HEK293 (cell line): ENCODE results near the gene TPPP3.

Source experiments
- CTCF ChIA-PET: fragments of 350-600 bp; formaldehyde crosslinking; extraction: SDS; loops from one replicate; lab custom pipeline; 2021; ENCODE audit warnings: antibody characterized with exemption; lab: Yijun Ruan, JAX
- POLR2A ChIA-PET: fragments of 300-600 bp; formaldehyde crosslinking; extraction: SDS; loops from one replicate; lab custom pipeline; 2020; ENCODE audit warnings: antibody characterized with exemption, inconsistent platforms; lab: Yijun Ruan, JAX
- H3K27ac ChIP-seq: fragments of 200-500 bp; sonication (Bioruptor generic); 2 replicates; pipeline ENCODE4 v1.5.1; 2014; ENCODE audit warnings: low read depth, low read length, control low read depth, inconsistent platforms; ENCODE audit errors: extremely low read depth
- H3K36me3 ChIP-seq, 2 experiments: fragments of 200-500 bp in 1 of 2; sonication (Bioruptor generic) in 1 of 2; 1 replicate in 1 of 2; 2 replicates in 1 of 2; pipeline ENCODE4 v1.5.1; 2014 to 2017; ENCODE audit warnings: inconsistent platforms in 2 of 2, low read length in 2 of 2; ENCODE audit not compliant: control insufficient read depth in 2 of 2, insufficient read depth in 1 of 2
- H3K4me1 ChIP-seq: fragments of 200-500 bp; sonication (Bioruptor generic); 2 replicates; pipeline ENCODE4 v1.5.1; 2014; ENCODE audit warnings: mild to moderate bottlenecking, low read length, inconsistent platforms; ENCODE audit not compliant: control insufficient read depth, insufficient read depth
- H3K4me3 ChIP-seq: 2 replicates; pipeline ENCODE4 v1.5.1; 2011; ENCODE audit warnings: low read depth, mild to moderate bottlenecking, control low read depth, low read length, moderate library complexity
- H3K9me3 ChIP-seq: fragments of 200-500 bp; sonication (Bioruptor generic); 2 replicates; pipeline ENCODE4 v1.5.1; 2014; ENCODE audit warnings: low read depth, low read length, inconsistent platforms; ENCODE audit not compliant: control insufficient read depth, insufficient read depth
- GLIS1 ChIP-seq: fragments of 450-650 bp; formaldehyde crosslinking; IDR thresholded peaks from 2 replicates; pipeline ENCODE4 v1.5.1; 2016; ENCODE audit warnings: missing biosample characterization, missing genetic modification characterization
- KLF1 ChIP-seq: fragments of 450-650 bp; formaldehyde crosslinking; IDR thresholded peaks from 2 replicates; pipeline ENCODE4 v1.5.1; 2016; ENCODE audit warnings: missing biosample characterization, missing genetic modification characterization
- KLF10 ChIP-seq: fragments of 450-650 bp; IDR thresholded peaks from 2 replicates; pipeline ENCODE4 v1.5.1; 2018; ENCODE audit warnings: missing biosample characterization, mild to moderate bottlenecking, missing genetic modification characterization
- OSR2 ChIP-seq: fragments of 450-650 bp; formaldehyde crosslinking; IDR thresholded peaks from 2 replicates; pipeline ENCODE4 v1.5.1; 2016; ENCODE audit warnings: missing biosample characterization, missing genetic modification characterization
- RBAK ChIP-seq: fragments of 450-650 bp; formaldehyde crosslinking; IDR thresholded peaks from 2 replicates; pipeline ENCODE4 v1.5.1; 2016; ENCODE audit warnings: missing biosample characterization, missing genetic modification characterization
- SCRT1 ChIP-seq: fragments of 450-650 bp; formaldehyde crosslinking; IDR thresholded peaks from 2 replicates; pipeline ENCODE4 v1.5.1; 2016; ENCODE audit warnings: missing biosample characterization, missing genetic modification characterization, borderline replicate concordance
- WT1 ChIP-seq: fragments of 450-650 bp; formaldehyde crosslinking; IDR thresholded peaks from 2 replicates; pipeline ENCODE4 v1.5.1; 2016; ENCODE audit warnings: missing biosample characterization, missing genetic modification characterization
- ZBTB20 ChIP-seq: fragments of 450-650 bp; formaldehyde crosslinking; IDR thresholded peaks from 2 replicates; pipeline ENCODE4 v1.5.1; 2016; ENCODE audit warnings: missing biosample characterization, missing genetic modification characterization
- ZBTB21 ChIP-seq: fragments of 450-650 bp; formaldehyde crosslinking; IDR thresholded peaks from 2 replicates; pipeline ENCODE4 v1.5.1; 2017; ENCODE audit warnings: missing biosample characterization, missing genetic modification characterization
- ZFP37 ChIP-seq: fragments of 450-650 bp; formaldehyde crosslinking; IDR thresholded peaks from 2 replicates; pipeline ENCODE4 v1.5.1; 2016; ENCODE audit warnings: missing biosample characterization, missing genetic modification characterization
- ZNF112 ChIP-seq: fragments of 450-650 bp; formaldehyde crosslinking; IDR thresholded peaks from 2 replicates; pipeline ENCODE4 v1.5.0; 2017; ENCODE audit warnings: missing biosample characterization, missing genetic modification characterization
- ZNF23 ChIP-seq: fragments of 450-650 bp; formaldehyde crosslinking; IDR thresholded peaks from 2 replicates; pipeline ENCODE4 v1.5.1; 2016; ENCODE audit warnings: missing biosample characterization, missing genetic modification characterization, borderline replicate concordance
- ZNF514 ChIP-seq: fragments of 450-650 bp; formaldehyde crosslinking; IDR thresholded peaks from 2 replicates; pipeline ENCODE4 v1.5.1; 2016; ENCODE audit warnings: missing biosample characterization, missing genetic modification characterization
- ZNF555 ChIP-seq: fragments of 450-650 bp; formaldehyde crosslinking; conservative IDR thresholded peaks from 2 replicates; pipeline ENCODE4 v1.5.1; 2017; ENCODE audit warnings: missing biosample characterization, mild to moderate bottlenecking, missing genetic modification characterization, inconsistent platforms
- ZSCAN16 ChIP-seq: fragments of 450-650 bp; formaldehyde crosslinking; IDR thresholded peaks from 2 replicates; pipeline ENCODE4 v1.5.1; 2016; ENCODE audit warnings: missing biosample characterization, missing genetic modification characterization
- TF ChIP-seq, protein P1 (sequence below): fragments of 450-650 bp; formaldehyde crosslinking; IDR thresholded peaks from 2 replicates; pipeline ENCODE4 v1.5.1; 2016; ENCODE audit warnings: missing biosample characterization, missing genetic modification characterization
- TF ChIP-seq, protein P2 (sequence below): fragments of 450-650 bp; formaldehyde crosslinking; IDR thresholded peaks from 2 replicates; pipeline ENCODE4 v1.5.1; 2016; ENCODE audit warnings: missing biosample characterization, missing genetic modification characterization
- TF ChIP-seq, protein P3 (sequence below): fragments of 450-650 bp; IDR thresholded peaks from 2 replicates; pipeline ENCODE4 v1.5.1; 2018; ENCODE audit warnings: missing biosample characterization, mild to moderate bottlenecking, missing genetic modification characterization
- TF ChIP-seq, protein P4 (sequence below): fragments of 450-650 bp; formaldehyde crosslinking; IDR thresholded peaks from 2 replicates; pipeline ENCODE4 v1.5.1; 2016; ENCODE audit warnings: missing biosample characterization, missing genetic modification characterization
- TF ChIP-seq, protein P5 (sequence below): fragments of 450-650 bp; formaldehyde crosslinking; IDR thresholded peaks from 2 replicates; pipeline ENCODE4 v1.5.1; 2016; ENCODE audit warnings: missing biosample characterization, missing genetic modification characterization

TPPP3 gene

DNA sequence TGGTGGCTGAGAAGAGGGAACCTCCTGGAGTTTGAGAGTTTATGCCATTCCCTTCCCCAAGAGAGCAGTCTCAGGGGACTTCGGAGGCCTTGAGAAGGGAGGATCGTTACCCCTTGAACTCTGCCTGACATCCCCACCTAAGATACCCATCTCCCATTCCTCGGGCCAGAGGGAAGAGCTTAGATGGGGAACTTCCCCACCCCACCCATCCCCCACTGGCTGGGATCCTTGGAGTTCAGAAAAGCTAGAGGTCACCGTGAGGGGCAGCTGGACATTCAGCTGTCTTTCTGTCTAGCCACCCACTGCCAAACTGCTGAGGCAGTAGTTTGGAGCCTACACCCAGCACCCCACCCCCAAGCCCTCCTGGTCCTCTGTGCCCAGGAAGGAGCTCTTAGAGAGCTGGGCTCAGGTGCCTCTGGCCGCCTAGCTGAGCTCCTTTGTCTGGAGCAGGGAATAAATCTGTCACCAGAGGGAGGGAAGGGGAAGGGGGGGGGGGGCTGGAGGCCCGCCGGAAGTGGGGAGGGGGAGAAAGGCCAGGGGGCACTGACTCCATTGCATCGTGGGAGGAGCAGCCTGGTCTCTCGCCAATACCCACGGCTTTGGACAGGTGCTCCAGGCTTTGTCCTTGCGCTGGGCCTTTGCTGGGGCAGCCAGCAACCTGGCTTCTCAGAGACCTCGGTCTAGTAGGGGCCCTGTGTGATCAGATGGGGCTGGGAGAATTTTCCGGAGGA, 38.6 kb upstream of the TPPP3 start:
- peaks cover 0 to 10% of the 10 kb centered on the region in 2 experiments; a peak in 1 of 3 replicates for H3K36me3 ChIP-seq
- ChIA-PET POLR2A (interaction anchor here (0.6 to 1.2 kb wide), 5 partner anchors 10 to 34 kb away, joined by 3 to 6 read pairs (median 5); no protein-coding TSS in a partner anchor), CTCF (interaction anchor here (0.6 to 0.7 kb wide), 3 partner anchors 36 to 564 kb away, joined by 3 read pairs; no protein-coding TSS in a partner anchor)
- H3K4me3 ChIP-seq = no peak overlapping the region
- H3K27ac ChIP-seq = no peak overlapping the region
- H3K9me3 ChIP-seq = no peaks in the 10 kb centered on the region
- TF ChIP-seq ZSCAN16 (tag by site-specific recombination) = no peak
- TF ChIP-seq, protein P1, sequence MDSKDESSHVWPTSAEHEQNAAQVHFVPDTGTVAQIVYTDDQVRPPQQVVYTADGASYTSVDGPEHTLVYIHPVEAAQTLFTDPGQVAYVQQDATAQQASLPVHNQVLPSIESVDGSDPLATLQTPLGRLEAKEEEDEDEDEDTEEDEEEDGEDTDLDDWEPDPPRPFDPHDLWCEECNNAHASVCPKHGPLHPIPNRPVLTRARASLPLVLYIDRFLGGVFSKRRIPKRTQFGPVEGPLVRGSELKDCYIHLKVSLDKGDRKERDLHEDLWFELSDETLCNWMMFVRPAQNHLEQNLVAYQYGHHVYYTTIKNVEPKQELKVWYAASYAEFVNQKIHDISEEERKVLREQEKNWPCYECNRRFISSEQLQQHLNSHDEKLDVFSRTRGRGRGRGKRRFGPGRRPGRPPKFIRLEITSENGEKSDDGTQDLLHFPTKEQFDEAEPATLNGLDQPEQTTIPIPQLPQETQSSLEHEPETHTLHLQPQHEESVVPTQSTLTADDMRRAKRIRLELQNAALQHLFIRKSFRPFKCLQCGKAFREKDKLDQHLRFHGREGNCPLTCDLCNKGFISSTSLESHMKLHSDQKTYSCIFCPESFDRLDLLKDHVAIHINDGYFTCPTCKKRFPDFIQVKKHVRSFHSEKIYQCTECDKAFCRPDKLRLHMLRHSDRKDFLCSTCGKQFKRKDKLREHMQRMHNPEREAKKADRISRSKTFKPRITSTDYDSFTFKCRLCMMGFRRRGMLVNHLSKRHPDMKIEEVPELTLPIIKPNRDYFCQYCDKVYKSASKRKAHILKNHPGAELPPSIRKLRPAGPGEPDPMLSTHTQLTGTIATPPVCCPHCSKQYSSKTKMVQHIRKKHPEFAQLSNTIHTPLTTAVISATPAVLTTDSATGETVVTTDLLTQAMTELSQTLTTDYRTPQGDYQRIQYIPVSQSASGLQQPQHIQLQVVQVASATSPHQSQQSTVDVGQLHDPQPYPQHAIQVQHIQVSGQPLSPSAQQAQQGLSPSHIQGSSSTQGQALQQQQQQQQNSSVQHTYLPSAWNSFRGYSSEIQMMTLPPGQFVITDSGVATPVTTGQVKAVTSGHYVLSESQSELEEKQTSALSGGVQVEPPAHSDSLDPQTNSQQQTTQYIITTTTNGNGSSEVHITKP (tag by site-specific recombination) = peak; percentile 32; the same call in 1 of the 2 replicates
- no peak for TF ChIP-seq ZNF514 (tag by site-specific recombination)
- TF ChIP-seq, protein P2, sequence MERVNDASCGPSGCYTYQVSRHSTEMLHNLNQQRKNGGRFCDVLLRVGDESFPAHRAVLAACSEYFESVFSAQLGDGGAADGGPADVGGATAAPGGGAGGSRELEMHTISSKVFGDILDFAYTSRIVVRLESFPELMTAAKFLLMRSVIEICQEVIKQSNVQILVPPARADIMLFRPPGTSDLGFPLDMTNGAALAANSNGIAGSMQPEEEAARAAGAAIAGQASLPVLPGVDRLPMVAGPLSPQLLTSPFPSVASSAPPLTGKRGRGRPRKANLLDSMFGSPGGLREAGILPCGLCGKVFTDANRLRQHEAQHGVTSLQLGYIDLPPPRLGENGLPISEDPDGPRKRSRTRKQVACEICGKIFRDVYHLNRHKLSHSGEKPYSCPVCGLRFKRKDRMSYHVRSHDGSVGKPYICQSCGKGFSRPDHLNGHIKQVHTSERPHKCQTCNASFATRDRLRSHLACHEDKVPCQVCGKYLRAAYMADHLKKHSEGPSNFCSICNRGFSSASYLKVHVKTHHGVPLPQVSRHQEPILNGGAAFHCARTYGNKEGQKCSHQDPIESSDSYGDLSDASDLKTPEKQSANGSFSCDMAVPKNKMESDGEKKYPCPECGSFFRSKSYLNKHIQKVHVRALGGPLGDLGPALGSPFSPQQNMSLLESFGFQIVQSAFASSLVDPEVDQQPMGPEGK (tag by site-specific recombination) = 0 out of 2 replicates have a peak, but pooled peaks have one; percentile 6
- no peaks in the 10 kb centered on the region; the same call in 1 of the 2 replicates for H3K4me1 ChIP-seq

DNA sequence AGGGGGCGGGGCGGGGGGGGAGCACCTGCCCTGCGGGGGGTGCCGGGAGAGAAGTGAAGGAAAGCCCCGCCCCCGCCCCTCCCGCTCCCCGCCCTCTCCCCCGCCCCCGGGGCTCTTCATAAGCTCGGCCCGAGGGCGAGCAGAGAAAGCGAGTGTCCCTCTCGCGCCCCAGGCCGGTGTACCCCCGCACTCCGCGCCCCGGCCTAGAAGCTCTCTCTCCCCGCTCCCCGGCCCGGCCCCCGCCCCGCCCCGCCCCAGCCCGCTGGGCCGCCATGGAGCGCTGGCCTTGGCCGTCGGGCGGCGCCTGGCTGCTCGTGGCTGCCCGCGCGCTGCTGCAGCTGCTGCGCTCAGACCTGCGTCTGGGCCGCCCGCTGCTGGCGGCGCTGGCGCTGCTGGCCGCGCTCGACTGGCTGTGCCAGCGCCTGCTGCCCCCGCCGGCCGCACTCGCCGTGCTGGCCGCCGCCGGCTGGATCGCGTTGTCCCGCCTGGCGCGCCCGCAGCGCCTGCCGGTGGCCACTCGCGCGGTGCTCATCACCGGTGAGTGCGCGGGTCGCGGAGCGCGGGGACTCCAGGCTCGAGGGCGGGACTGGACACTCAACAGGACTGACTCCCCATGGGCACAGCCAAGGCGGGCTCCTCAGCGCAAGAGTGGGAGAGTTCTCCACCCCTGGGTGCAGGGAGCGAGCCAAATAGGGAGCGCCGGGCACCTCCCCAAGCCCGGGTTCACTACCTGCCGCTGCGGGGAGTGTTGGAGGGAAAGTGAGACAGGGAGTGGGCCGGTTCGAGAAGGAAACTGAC, 37.9 kb upstream of the TPPP3 start, which contains the start of gene HSD11B2:
HSD11B2 (plus strand) TSS at position 145 of the 798 bp plus-strand sequence; CDS start at position 273, 128 bp downstream.
- Histone ChIP-seq H3K36me3 (peaks cover 0 to 3% of the 10 kb centered on the region in 2 experiments; a peak in 1 of 3 replicates), H3K9me3 (no peaks in the 10 kb centered on the region), H3K27ac (peak within 1 kb of the TSS; percentile 2; the same call in 1 of the 2 replicates), H3K4me3 (peak within 1 kb of the TSS; percentile 17), H3K4me1 (no peaks in the 10 kb centered on the region; the same call in 1 of the 2 replicates)
- ChIA-PET POLR2A (interaction anchor here (0.5 to 1.2 kb wide), 5 partner anchors 10 to 153 kb away, joined by 3 to 6 read pairs (median 3); no protein-coding TSS in a partner anchor), CTCF (interaction anchor here (0.7 to 1.2 kb wide), 2 partner anchors 14 to 164 kb away, joined by 3 to 4 read pairs; no protein-coding TSS in a partner anchor)
- TF ChIP-seq, protein P3, sequence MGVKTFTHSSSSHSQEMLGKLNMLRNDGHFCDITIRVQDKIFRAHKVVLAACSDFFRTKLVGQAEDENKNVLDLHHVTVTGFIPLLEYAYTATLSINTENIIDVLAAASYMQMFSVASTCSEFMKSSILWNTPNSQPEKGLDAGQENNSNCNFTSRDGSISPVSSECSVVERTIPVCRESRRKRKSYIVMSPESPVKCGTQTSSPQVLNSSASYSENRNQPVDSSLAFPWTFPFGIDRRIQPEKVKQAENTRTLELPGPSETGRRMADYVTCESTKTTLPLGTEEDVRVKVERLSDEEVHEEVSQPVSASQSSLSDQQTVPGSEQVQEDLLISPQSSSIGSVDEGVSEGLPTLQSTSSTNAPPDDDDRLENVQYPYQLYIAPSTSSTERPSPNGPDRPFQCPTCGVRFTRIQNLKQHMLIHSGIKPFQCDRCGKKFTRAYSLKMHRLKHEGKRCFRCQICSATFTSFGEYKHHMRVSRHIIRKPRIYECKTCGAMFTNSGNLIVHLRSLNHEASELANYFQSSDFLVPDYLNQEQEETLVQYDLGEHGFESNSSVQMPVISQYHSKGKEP = 0 out of 2 replicates have a peak, but pooled peaks have one; percentile 20
- peak; percentile 27; the same call in 1 of the 2 replicates for TF ChIP-seq ZBTB20 (tag by site-specific recombination)
- TF ChIP-seq SCRT1 = no peak
- TF ChIP-seq ZFP37 = no peak
- no peak for TF ChIP-seq ZNF112
- TF ChIP-seq WT1 (tag by site-specific recombination) = peak; percentile 75
- no peak for TF ChIP-seq RBAK
- no peak for TF ChIP-seq ZNF23 (tag by site-specific recombination)
- TF ChIP-seq KLF1 = 0 out of 2 replicates have a peak, but pooled peaks have one; percentile 26
- no peak for TF ChIP-seq OSR2
- no peak for TF ChIP-seq ZNF555 (tag by site-specific recombination)
- no peak for TF ChIP-seq KLF10 (tag by site-specific recombination)
- TF ChIP-seq, protein P4, sequence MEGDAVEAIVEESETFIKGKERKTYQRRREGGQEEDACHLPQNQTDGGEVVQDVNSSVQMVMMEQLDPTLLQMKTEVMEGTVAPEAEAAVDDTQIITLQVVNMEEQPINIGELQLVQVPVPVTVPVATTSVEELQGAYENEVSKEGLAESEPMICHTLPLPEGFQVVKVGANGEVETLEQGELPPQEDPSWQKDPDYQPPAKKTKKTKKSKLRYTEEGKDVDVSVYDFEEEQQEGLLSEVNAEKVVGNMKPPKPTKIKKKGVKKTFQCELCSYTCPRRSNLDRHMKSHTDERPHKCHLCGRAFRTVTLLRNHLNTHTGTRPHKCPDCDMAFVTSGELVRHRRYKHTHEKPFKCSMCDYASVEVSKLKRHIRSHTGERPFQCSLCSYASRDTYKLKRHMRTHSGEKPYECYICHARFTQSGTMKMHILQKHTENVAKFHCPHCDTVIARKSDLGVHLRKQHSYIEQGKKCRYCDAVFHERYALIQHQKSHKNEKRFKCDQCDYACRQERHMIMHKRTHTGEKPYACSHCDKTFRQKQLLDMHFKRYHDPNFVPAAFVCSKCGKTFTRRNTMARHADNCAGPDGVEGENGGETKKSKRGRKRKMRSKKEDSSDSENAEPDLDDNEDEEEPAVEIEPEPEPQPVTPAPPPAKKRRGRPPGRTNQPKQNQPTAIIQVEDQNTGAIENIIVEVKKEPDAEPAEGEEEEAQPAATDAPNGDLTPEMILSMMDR (tag by site-specific recombination) = peak; percentile 60
- TF ChIP-seq, protein P5, sequence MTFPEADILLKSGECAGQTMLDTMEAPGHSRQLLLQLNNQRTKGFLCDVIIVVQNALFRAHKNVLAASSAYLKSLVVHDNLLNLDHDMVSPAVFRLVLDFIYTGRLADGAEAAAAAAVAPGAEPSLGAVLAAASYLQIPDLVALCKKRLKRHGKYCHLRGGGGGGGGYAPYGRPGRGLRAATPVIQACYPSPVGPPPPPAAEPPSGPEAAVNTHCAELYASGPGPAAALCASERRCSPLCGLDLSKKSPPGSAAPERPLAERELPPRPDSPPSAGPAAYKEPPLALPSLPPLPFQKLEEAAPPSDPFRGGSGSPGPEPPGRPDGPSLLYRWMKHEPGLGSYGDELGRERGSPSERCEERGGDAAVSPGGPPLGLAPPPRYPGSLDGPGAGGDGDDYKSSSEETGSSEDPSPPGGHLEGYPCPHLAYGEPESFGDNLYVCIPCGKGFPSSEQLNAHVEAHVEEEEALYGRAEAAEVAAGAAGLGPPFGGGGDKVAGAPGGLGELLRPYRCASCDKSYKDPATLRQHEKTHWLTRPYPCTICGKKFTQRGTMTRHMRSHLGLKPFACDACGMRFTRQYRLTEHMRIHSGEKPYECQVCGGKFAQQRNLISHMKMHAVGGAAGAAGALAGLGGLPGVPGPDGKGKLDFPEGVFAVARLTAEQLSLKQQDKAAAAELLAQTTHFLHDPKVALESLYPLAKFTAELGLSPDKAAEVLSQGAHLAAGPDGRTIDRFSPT (tag by site-specific recombination) = no peak
- peak; percentile 21; the same call in 1 of the 2 replicates for TF ChIP-seq GLIS1 (tag by site-specific recombination)
- no peak for TF ChIP-seq ZBTB21 (tag by site-specific recombination)
